RWPE2 (cell line): ENCODE data around the gene TPRA1.

Source experiments
- ATAC-seq: fragments of 200-7000 bp; cut with Tn5 transposase; 3 replicates; pipeline ENCODE4 v1.9.1; 2021; ENCODE audit warnings: low read depth
- DNase-seq: peaks from one replicate; pipeline ENCODE4 v3.0.0-alpha.2; 2020; ENCODE audit warnings: low spot score
- H3K27ac ChIP-seq: fragments of 450-650 bp; 2 replicates; pipeline ENCODE4 v1.5.1; 2017; ENCODE audit warnings: mild to moderate bottlenecking; ENCODE audit not compliant: poor library complexity, severe bottlenecking
- H3K27me3 ChIP-seq: fragments of 250-450 bp; sonication (Bioruptor Pico); 2 replicates; pipeline ENCODE4 v1.5.1; 2021; ENCODE audit warnings: mild to moderate bottlenecking, moderate library complexity; ENCODE audit not compliant: insufficient read depth, poor library complexity, severe bottlenecking
- H3K36me3 ChIP-seq: fragments of 250-450 bp; sonication (Bioruptor Pico); 2 replicates; pipeline ENCODE4 v1.5.1; 2020; ENCODE audit warnings: low read depth, mild to moderate bottlenecking, moderate library complexity
- H3K4me1 ChIP-seq: fragments of 250-450 bp; sonication (Bioruptor Pico); 2 replicates; pipeline ENCODE4 v1.5.1; 2021; ENCODE audit warnings: mild to moderate bottlenecking, moderate library complexity; ENCODE audit not compliant: insufficient read depth, poor library complexity, severe bottlenecking
- H3K4me3 ChIP-seq: fragments of 250-450 bp; sonication (Bioruptor Pico); 2 replicates; pipeline ENCODE4 v1.5.1; 2021; ENCODE audit warnings: mild to moderate bottlenecking, moderate library complexity; ENCODE audit not compliant: severe bottlenecking
- H3K9me3 ChIP-seq: fragments of 250-450 bp; sonication (Bioruptor Pico); 2 replicates; pipeline ENCODE4 v1.5.1; 2021; ENCODE audit warnings: mild to moderate bottlenecking, moderate library complexity; ENCODE audit not compliant: severe bottlenecking
- CTCF ChIP-seq: fragments of 450-650 bp; IDR thresholded peaks from one replicate; pipeline ENCODE4 v1.5.1; 2017; ENCODE audit warnings: mild to moderate bottlenecking, moderate library complexity; ENCODE audit not compliant: poor library complexity, severe bottlenecking

TPRA1 gene

GRCh38 chr3:127612966-127613365 lies 22.4 kb upstream of the TPRA1 start:
- H3K4me1 ChIP-seq, result no peaks in the 10 kb centered on the region
- H3K36me3 ChIP-seq, result peaks cover 95% of the 10 kb centered on the region

GRCh38 chr3:127611251-127611650 lies 20.7 kb upstream of the TPRA1 start:
- Histone ChIP-seq H3K4me3 (no peak overlapping the region), H3K9me3 (no peaks in the 10 kb centered on the region), H3K4me1 (no peaks in the 10 kb centered on the region), H3K27ac (no peak overlapping the region), H3K27me3 (no peaks in the 10 kb centered on the region), H3K36me3 (peaks cover 95% of the 10 kb centered on the region)
- no peak for ATAC-seq
- TF ChIP-seq CTCF, result no peak
- peak; percentile 15 for DNase-seq

More at GRCh38 chr3:127612966-127613365, 22.4 kb upstream of the TPRA1 start:
- TF ChIP-seq CTCF, result no peak
- no peaks in the 10 kb centered on the region for H3K9me3 ChIP-seq
- ATAC-seq, result no peak
- H3K27ac ChIP-seq, result no peak overlapping the region
- no peak overlapping the region for H3K4me3 ChIP-seq
- H3K27me3 ChIP-seq, result no peaks in the 10 kb centered on the region
- peak; percentile 9 for DNase-seq

- DNase-seq, result peak; percentile 5
- Histone ChIP-seq H3K4me1 (no peaks in the 10 kb centered on the region), H3K27ac (no peak overlapping the region), H3K27me3 (no peaks in the 10 kb centered on the region), H3K36me3 (peaks cover 94% of the 10 kb centered on the region), H3K4me3 (no peak overlapping the region), H3K9me3 (no peaks in the 10 kb centered on the region)
- TF ChIP-seq CTCF, result no peak
- ATAC-seq, result no peak
Measured at GRCh38 chr3:127610105-127610504, 19.6 kb upstream of the TPRA1 start.

- Histone ChIP-seq H3K36me3 (peaks cover 89% of the 10 kb centered on the region), H3K27ac (no peak overlapping the region)
Measured at GRCh38 chr3:127608362-127608718, 17.8 kb upstream of the TPRA1 start.

More at GRCh38 chr3:127608362-127608718, 17.8 kb upstream of the TPRA1 start:
- Histone ChIP-seq H3K9me3 (no peaks in the 10 kb centered on the region), H3K4me1 (no peaks in the 10 kb centered on the region), H3K27me3 (no peaks in the 10 kb centered on the region), H3K4me3 (no peak overlapping the region)
- ATAC-seq, result no peak
- DNase-seq, result no peak
- no peak for TF ChIP-seq CTCF
